MV-4-11 (cell line): ENCODE data around the gene YAP1.
"Not testable (repeated sequence)": the region's sequence is repeated elsewhere in the genome, so short reads cannot be mapped to it uniquely, and the experiment has no call there.

Source experiments
- DNase-seq: peaks from one replicate; lab custom pipeline; 2025; lab: John Stamatoyannopoulos, UW

The YAP1 gene

DNA sequence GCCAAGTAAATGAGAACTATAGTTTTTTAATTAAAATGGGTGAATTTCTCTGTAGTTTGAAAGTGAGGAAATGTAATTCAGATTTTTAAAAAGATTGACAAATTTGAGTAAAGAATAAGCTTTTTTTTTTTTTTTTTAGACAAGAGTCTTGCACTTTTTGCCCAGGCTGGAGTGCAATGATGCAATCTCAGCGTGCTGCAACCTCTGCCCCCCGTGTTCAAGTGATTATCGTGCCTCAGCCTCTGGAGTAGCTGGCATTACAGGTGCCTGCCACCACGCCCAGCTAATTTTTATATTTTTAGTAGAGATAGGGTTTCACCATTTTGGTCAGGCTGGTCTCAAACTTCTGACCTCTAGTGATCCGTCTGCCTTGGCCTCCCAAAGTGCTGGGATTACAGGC, 90.1 kb downstream of the YAP1 start:
- not testable (repeated sequence) for DNase-seq

DNA sequence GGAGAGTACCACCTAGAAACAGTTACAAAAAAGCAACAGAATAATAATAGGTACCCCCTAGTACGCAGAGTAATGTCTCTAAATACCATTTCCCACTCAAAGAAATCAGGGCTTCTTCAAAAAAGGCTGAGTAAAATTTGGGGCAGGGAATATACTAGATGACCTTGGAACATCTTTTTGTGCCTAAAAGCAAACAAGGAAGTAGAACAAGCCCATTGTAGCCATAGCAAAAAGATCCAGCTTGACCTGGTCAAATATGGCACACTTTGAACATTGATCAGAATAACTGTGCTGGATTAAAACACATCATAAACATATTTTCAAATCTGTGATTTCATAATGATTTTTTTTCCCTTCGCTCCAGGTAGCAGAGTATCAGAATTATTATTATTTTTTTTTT, 91.5 kb downstream of the YAP1 start:
- DNase-seq, result no peak

DNA sequence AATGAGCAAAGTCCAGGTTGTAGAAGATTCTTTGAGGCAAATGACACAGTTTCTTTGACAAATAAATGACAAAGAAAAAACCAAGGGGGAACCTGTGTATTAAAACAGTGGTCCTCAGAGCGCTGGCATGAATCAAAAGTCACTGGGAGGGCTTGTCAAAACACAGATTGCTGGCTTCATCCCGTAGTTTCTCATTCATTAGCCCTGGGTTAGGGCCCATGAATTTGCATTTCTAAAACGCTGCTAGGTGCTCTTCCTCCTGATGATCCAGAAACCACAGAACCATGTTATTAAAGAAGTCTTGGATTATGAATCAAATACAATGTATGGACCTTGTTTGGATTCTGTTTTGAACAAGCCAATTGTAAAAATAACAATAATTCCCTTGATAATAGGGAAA, 92.7 kb downstream of the YAP1 start:
- no peak for DNase-seq

DNA sequence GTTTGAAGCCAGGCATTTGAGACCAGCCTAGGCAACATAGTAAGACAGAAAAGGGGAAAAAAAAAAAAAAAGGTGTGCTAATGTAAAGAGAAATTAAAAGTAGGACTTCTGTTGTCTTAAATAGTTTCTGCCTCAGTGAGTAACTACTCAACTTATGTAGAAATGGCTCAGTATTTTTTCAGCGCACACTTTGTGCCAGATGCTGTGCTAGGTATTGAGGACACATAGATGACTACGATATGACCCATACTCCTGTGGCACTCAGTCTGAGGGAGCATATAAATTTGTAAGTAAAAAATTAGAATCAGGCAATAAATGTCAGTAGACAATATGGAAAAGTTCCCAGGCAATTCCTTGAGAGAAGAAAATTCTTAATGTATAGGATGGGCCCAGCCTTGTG, 93.9 kb downstream of the YAP1 start:
- no peak for DNase-seq

- DNase-seq, result no peak
Observed at GRCh38 chr11:102205805-102206204, 95.6 kb downstream of the YAP1 start.

GRCh38 chr11:102208835-102209234, 98.6 kb downstream of the YAP1 start:
- DNase-seq, result no peak

DNA sequence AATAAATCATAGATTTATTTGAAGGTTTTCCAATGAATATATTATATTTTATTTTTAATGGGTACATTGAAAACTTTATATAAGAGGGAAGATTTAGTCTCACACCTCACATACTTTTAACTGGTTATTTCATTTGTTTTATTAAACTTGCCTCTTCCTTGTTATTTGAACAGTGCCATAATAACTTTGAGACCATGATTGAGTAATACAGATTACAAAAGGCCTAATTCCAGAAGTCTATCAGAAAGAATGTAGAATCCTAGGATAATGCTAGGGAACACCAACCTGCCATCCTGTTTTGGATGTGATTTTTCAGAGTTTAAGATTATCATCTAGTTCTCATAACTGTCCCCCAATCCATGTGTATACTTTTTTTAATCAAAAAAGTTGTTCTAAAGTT, 104.4 kb downstream of the YAP1 start:
- no peak for DNase-seq

DNA sequence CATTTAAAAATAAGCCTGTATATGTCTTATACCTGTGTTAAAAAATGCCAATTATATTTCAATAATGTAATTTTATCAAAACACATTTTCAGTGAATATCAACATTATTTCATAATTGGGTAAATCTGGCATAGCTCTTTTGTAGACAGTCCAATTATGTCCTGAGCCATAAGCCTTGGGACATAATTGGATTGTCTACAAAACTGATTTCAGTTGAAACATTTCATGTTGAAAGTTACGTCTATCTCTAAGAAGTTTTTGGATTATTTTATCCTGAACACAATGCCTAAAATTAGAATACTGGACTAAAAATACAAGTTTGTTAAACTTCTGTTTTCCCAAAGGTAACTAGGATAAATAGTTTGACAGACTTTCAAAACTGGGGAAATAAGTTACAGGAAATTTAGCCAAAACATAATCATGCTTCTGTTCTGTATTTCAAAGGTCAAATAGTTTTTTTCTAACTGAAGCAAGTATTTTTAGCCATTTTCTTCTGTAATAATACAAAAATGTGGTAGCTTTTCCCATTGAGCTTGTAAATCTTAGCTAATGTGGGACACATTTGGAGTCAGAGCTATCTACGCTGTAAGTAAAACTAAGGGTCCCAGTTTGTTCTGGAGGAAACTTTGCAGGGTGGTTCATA, 106.3 kb downstream of the YAP1 start:
- no peak for DNase-seq

- no peak for DNase-seq
Observed at GRCh38 chr11:102220728-102221467, 110.7 kb downstream of the YAP1 start.

GRCh38 chr11:102223859-102224258, 113.6 kb downstream of the YAP1 start:
- no peak for DNase-seq

DNA sequence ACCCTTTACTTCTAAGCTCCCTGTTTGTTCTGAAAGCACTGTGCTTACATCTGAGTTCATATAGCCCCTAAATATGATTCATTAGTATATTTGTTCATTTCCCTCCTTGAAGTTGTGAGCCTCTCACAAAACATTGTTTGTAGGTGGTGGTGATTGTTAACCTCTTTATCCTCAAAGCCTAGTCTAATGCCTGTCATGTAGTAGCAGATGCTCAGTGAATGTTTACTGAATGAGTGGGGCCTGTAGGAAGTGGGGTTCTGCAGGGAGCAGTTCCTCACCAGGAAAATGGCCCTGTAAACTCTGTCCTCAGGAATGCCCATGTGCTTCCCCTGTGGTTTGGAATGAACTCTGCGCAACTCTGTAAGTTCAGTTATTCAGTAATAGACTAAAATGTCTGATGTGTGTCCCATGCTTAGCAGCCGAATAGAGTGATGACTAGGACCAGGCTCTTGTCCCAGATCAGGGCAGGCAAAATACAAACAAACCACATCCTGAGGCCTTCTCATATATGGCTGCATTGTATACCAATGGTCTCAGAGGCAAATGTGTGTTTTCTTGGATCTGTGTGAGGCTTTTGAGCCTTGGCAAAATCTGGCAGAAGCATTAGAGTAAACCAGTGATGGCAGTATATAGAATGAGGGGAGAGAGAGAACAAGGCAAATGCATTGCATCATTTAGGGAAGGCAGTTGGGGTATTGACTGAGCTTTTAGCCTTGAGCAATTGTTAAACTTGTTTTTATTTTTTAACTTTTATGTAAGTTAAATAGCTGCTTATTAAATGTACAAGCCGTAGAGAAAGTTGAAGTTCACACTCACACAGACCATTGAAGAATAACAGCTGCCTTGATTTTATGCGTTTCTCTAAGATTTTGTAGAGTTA, 115.7 kb downstream of the YAP1 start:
- no peak for DNase-seq

DNA sequence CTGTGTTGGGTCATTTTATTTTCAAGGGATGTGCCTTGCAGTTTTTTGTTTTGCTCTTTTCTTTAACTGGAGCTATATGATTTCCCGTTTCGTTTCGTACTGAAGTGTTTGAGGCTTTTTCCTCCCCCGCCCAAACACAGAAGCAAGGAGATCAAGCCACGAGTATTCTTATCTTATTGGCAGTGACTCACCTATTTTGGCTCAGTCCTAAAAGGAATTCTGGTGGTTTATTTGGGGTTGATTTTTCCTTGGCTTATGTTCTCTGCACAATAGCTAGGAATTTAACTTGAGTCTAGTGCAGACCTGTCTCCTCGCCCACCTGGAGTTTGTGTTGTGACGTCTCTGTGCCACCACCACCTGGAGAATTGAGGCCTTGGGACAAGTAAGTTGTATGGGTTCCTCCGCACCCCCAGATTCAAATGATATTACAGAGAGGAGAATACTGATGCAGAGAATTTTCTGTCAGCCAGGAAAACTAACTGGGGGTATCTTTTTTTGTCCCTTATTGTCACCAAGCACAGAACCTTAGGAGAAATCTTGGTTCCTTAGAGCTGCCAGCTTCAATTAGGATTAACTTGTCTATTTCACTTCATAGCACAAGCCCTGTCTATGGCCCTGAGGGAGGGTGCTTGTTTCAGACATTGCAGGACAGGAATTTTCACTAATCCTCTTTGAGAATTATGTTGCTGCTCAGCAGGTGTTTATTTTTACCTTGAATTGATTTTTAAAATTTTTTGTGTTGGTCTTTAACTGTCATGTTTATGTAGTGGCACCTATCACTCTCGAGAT, 116.6 kb downstream of the YAP1 start:
- no peak for DNase-seq

- DNase-seq, result no peak
Observed at GRCh38 chr11:102229510-102230123, 119.4 kb downstream of the YAP1 start.

- no peak for DNase-seq
Observed at GRCh38 chr11:102230186-102230585, 119.9 kb downstream of the YAP1 start.

DNA sequence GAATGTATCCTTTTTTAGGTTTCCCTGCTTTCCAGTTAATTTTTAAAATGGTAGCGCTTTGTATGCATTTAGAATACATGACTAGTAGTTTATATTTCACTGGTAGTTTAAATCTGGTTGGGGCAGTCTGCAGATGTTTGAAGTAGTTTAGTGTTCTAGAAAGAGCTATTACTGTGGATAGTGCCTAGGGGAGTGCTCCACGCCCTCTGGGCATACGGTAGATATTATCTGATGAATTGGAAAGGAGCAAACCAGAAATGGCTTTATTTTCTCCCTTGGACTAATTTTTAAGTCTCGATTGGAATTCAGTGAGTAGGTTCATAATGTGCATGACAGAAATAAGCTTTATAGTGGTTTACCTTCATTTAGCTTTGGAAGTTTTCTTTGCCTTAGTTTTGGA, 120.7 kb downstream of the YAP1 start:
- no peak for DNase-seq

GRCh38 chr11:102234779-102235439, 124.7 kb downstream of the YAP1 start:
- no peak for DNase-seq

DNA sequence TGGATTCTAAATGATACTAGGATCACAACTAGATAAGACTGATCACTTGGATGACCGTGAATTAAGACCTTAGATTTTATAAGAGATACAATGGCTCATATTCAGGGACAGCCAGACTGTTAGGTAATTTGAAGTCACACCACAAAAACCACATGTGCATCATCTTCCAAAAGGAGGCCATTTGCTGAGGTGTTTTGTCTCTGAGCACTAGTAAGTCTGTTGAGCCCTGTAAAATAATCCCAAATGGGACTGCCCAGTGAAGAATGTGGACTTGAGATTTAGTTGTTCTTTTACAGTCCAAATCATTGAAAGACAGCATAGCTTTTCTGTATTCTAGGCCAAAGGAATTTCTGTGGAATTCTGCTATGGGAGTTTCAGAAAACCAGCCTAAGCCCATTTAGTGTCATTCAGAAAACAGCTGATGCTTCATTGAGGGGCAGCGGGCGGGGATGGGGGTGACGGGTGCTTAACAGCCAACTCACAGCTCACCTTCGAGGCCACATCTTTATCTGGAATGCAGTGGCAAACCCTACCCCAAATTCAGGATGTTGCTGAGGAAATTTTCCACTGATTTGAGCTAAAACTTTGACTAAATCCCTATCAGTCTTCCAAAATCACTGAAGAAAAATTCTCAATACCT, 127.0 kb downstream of the YAP1 start:
- DNase-seq, result no peak

DNA sequence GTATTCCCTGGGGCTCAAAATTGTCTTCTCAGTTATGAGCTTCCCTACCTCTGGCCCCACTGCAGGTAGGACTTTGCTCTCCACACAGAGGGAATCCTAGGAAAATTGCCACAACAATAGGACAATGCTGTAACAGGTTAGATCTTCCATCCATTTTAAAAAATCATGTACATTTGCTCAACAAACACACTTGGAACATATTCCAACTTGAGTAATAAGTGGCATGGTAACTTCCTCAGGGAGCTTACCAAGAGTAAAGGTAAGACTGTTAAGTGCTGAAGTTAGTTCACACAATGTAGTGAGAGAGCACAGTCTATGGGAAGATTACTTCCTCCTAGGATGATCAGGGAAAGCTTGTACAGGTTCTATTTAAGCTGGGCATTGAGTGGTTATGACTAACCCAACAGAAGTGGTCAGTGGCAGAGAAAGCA, 128.2 kb downstream of the YAP1 start:
- DNase-seq, result no peak

DNA sequence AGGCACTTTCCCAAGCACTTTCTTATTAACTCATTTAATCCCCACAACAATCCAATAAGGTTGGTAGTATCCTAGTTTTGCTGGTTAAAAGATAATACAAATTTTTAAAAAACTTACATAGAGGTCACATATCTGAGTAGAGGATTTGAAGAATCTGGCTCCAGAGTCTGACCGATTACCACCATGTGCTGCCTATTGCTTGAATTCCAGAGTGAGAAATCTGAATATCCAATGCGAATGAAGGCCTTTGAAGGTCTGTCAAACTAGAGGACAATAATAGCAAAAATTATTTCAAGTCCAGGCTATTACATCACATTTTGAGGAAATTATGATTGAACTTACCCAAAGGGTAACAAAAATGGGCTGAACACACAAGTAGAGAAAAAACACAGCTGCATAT, 129.2 kb downstream of the YAP1 start:
- no peak for DNase-seq

- DNase-seq, result no peak
Observed at GRCh38 chr11:102239911-102240310, 129.7 kb downstream of the YAP1 start.

DNA sequence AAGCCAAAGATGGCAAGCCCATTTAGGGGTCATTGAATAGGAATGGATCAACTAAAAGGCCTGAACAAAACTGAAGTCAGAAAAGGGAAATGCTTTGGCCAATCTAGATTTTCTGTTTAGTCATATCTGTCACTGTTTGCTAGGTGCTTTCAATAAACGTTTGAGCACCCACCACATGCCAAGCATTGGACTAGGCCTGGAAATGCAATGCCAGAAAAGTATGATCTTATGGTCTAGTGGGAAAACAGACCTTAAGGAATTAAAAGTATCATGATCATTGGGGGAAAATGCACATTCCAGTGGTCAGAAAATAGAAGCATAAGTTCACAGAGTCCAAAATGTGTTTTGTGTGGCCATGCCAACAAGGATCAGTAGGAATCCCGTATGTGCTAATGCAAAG, 130.3 kb downstream of the YAP1 start:
- DNase-seq, result no peak
